Measurements from ENCODE around the gene INPP5F. TPM values are rescaled to one million over a fixed set of nuclear protein-coding genes. Genes with fewer than 3 reads are reported as not detected.

INPP5F gene
- total and polyA plus RNA-seq, 10 of the 15 experiments (the other 5 are each of a cell fraction or from before 2014, with no cell fraction given) = 6.0 to 49.3 (median 34.3) TPM

DNA sequence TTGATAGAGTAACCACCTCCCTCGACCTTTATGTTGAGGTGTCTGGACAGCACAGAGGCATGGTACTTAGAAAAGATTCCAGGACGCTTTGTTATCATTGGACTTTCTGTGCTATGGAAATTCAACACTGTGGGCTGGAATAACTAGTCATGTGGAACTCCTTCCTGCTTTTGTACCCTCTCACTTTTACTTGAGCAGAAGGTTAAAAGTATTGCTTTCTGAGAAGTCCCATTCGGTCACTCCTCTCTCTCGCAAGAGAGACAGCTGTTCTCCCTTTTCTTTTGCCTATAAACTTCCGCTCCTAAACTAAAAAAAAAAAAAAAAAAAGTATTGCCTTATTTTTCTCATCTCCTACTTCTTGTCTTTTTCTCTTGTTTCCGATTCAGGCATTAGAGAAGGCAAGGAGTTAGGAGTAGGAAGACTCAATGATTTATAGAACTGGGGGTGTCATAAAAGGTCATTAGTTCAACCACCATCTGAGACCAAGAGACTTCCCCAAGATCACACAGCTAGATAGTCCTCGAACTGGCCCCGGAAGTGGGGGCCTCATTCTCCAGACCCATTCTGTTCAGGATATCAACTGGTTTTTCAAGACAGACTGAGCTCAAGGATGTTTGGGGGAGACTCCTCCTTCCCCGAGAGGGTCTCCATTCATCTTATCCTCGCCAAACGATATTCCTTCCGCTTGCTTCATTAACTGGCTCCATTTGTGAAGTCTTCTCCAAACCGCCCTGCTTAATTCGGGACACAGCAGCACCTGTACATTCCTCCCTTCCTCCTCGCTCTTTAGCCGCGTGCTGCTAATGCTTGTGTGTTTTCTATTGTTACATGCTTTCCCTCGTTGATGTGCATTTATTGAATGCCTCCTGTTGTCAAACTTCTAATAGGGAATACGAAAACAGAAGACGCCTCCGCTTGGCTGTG, 995 bp upstream of the INPP5F start (continued):
- TF ChIP-seq, protein P1, sequence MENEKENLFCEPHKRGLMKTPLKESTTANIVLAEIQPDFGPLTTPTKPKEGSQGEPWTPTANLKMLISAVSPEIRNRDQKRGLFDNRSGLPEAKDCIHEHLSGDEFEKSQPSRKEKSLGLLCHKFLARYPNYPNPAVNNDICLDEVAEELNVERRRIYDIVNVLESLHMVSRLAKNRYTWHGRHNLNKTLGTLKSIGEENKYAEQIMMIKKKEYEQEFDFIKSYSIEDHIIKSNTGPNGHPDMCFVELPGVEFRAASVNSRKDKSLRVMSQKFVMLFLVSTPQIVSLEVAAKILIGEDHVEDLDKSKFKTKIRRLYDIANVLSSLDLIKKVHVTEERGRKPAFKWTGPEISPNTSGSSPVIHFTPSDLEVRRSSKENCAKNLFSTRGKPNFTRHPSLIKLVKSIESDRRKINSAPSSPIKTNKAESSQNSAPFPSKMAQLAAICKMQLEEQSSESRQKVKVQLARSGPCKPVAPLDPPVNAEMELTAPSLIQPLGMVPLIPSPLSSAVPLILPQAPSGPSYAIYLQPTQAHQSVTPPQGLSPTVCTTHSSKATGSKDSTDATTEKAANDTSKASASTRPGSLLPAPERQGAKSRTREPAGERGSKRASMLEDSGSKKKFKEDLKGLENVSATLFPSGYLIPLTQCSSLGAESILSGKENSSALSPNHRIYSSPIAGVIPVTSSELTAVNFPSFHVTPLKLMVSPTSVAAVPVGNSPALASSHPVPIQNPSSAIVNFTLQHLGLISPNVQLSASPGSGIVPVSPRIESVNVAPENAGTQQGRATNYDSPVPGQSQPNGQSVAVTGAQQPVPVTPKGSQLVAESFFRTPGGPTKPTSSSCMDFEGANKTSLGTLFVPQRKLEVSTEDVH (IDR thresholded peaks at IDR 0.05; ENCODE audit: low read depth, partially characterized antibody) = no peak
- TF ChIP-seq, protein P2, sequence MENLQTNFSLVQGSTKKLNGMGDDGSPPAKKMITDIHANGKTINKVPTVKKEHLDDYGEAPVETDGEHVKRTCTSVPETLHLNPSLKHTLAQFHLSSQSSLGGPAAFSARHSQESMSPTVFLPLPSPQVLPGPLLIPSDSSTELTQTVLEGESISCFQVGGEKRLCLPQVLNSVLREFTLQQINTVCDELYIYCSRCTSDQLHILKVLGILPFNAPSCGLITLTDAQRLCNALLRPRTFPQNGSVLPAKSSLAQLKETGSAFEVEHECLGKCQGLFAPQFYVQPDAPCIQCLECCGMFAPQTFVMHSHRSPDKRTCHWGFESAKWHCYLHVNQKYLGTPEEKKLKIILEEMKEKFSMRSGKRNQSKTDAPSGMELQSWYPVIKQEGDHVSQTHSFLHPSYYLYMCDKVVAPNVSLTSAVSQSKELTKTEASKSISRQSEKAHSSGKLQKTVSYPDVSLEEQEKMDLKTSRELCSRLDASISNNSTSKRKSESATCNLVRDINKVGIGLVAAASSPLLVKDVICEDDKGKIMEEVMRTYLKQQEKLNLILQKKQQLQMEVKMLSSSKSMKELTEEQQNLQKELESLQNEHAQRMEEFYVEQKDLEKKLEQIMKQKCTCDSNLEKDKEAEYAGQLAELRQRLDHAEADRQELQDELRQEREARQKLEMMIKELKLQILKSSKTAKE (IDR thresholded peaks at IDR 0.05; ENCODE audit: low read depth, poor library complexity, severe bottlenecking) = peak; percentile 55
- TF ChIP-seq, protein P3, sequence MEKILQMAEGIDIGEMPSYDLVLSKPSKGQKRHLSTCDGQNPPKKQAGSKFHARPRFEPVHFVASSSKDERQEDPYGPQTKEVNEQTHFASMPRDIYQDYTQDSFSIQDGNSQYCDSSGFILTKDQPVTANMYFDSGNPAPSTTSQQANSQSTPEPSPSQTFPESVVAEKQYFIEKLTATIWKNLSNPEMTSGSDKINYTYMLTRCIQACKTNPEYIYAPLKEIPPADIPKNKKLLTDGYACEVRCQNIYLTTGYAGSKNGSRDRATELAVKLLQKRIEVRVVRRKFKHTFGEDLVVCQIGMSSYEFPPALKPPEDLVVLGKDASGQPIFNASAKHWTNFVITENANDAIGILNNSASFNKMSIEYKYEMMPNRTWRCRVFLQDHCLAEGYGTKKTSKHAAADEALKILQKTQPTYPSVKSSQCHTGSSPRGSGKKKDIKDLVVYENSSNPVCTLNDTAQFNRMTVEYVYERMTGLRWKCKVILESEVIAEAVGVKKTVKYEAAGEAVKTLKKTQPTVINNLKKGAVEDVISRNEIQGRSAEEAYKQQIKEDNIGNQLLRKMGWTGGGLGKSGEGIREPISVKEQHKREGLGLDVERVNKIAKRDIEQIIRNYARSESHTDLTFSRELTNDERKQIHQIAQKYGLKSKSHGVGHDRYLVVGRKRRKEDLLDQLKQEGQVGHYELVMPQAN (conservative IDR thresholded peaks at IDR 0.05) = 0 out of 2 replicates have a peak, but pooled peaks have one; percentile 44
- TF ChIP-seq TARDBP (IDR thresholded peaks at IDR 0.05; ENCODE audit: borderline replicate concordance) (no peak), BACH1 (IDR thresholded peaks at IDR 0.05; ENCODE audit: borderline replicate concordance) (no peak), ZSCAN29 (IDR thresholded peaks at IDR 0.05) (no peak), HDGF (IDR thresholded peaks at IDR 0.05) (no peak), SREBF2 (IDR thresholded peaks at IDR 0.05; ENCODE audit: low read length) (no peak), IRF4 (IDR thresholded peaks at IDR 0.05; ENCODE audit: low read depth, low read length) (no peak), MTA2 (IDR thresholded peaks at IDR 0.05; ENCODE audit: low read depth) (no peak; the same call in 1 of the 2 replicates), FOXK2 (IDR thresholded peaks at IDR 0.05) (no peak), NFYA (IDR thresholded peaks at IDR 0.05; ENCODE audit: borderline replicate concordance, low read depth, low read length) (no peak)
- TF ChIP-seq, protein P4, sequence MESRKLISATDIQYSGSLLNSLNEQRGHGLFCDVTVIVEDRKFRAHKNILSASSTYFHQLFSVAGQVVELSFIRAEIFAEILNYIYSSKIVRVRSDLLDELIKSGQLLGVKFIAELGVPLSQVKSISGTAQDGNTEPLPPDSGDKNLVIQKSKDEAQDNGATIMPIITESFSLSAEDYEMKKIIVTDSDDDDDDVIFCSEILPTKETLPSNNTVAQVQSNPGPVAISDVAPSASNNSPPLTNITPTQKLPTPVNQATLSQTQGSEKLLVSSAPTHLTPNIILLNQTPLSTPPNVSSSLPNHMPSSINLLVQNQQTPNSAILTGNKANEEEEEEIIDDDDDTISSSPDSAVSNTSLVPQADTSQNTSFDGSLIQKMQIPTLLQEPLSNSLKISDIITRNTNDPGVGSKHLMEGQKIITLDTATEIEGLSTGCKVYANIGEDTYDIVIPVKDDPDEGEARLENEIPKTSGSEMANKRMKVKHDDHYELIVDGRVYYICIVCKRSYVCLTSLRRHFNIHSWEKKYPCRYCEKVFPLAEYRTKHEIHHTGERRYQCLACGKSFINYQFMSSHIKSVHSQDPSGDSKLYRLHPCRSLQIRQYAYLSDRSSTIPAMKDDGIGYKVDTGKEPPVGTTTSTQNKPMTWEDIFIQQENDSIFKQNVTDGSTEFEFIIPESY (IDR thresholded peaks at IDR 0.05) = no peak
- TF ChIP-seq, protein P5, sequence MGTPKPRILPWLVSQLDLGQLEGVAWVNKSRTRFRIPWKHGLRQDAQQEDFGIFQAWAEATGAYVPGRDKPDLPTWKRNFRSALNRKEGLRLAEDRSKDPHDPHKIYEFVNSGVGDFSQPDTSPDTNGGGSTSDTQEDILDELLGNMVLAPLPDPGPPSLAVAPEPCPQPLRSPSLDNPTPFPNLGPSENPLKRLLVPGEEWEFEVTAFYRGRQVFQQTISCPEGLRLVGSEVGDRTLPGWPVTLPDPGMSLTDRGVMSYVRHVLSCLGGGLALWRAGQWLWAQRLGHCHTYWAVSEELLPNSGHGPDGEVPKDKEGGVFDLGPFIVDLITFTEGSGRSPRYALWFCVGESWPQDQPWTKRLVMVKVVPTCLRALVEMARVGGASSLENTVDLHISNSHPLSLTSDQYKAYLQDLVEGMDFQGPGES (IDR thresholded peaks at IDR 0.05) = no peak
- TF ChIP-seq, protein P6, sequence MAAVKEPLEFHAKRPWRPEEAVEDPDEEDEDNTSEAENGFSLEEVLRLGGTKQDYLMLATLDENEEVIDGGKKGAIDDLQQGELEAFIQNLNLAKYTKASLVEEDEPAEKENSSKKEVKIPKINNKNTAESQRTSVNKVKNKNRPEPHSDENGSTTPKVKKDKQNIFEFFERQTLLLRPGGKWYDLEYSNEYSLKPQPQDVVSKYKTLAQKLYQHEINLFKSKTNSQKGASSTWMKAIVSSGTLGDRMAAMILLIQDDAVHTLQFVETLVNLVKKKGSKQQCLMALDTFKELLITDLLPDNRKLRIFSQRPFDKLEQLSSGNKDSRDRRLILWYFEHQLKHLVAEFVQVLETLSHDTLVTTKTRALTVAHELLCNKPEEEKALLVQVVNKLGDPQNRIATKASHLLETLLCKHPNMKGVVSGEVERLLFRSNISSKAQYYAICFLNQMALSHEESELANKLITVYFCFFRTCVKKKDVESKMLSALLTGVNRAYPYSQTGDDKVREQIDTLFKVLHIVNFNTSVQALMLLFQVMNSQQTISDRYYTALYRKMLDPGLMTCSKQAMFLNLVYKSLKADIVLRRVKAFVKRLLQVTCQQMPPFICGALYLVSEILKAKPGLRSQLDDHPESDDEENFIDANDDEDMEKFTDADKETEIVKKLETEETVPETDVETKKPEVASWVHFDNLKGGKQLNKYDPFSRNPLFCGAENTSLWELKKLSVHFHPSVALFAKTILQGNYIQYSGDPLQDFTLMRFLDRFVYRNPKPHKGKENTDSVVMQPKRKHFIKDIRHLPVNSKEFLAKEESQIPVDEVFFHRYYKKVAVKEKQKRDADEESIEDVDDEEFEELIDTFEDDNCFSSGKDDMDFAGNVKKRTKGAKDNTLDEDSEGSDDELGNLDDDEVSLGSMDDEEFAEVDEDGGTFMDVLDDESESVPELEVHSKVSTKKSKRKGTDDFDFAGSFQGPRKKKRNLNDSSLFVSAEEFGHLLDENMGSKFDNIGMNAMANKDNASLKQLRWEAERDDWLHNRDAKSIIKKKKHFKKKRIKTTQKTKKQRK (IDR thresholded peaks at IDR 0.05; ENCODE audit: low read depth, low read length) = no peak
